Astrocyte (in vitro differentiated cells and primary cell): Measurements from ENCODE around the gene PGM2. TPM values are rescaled to one million over a fixed set of nuclear protein-coding genes. Genes with fewer than 3 reads are reported as not detected.

ENCODE experiments used
- DNase-seq: peaks from one replicate; pipeline ENCODE4 v3.0.0-alpha.2; 2010; ENCODE audit warnings: low read depth
- FAIRE-seq: peaks from 2 replicates; lab custom pipeline; 2011; peaks lifted over from hg19 to GRCh38; lab: Jason Lieb, UNC
- H2AFZ ChIP-seq: 2 replicates; pipeline ENCODE4 v1.6.0; 2012; ENCODE audit warnings: low read depth, low read length, inconsistent platforms
- H3K27ac ChIP-seq: 2 replicates; pipeline ENCODE4 v1.5.1; 2011; ENCODE audit warnings: low read depth, low read length, inconsistent platforms
- H3K27me3 ChIP-seq: 2 replicates; pipeline ENCODE4 v1.6.0; 2011; ENCODE audit warnings: low read length, inconsistent platforms; ENCODE audit not compliant: insufficient read depth
- H3K36me3 ChIP-seq: 2 replicates; pipeline ENCODE4 v1.5.1; 2011; ENCODE audit warnings: low read length, inconsistent platforms; ENCODE audit not compliant: insufficient read depth
- H3K4me1 ChIP-seq: 2 replicates; pipeline ENCODE4 v1.5.1; 2011; ENCODE audit warnings: low read length, inconsistent platforms; ENCODE audit not compliant: insufficient read depth
- H3K4me2 ChIP-seq: 2 replicates; pipeline ENCODE4 v1.6.0; 2012; ENCODE audit warnings: low read length, inconsistent platforms
- H3K4me3 ChIP-seq: 2 replicates; pipeline ENCODE4 v1.5.1; 2011; ENCODE audit warnings: low read depth, mild to moderate bottlenecking, low read length, inconsistent platforms; ENCODE audit not compliant: insufficient read depth
- H3K79me2 ChIP-seq: 2 replicates; pipeline ENCODE4 v1.6.0; 2012; ENCODE audit warnings: mild to moderate bottlenecking, low read length, inconsistent platforms; ENCODE audit not compliant: insufficient read depth
- H3K9ac ChIP-seq: 2 replicates; pipeline ENCODE4 v1.6.0; 2012; ENCODE audit warnings: mild to moderate bottlenecking, low read length, inconsistent platforms
- H3K9me3 ChIP-seq: 2 replicates; pipeline ENCODE4 v1.5.1; 2012; ENCODE audit warnings: low read depth, mild to moderate bottlenecking, low read length, inconsistent platforms; ENCODE audit not compliant: insufficient read depth
- H4K20me1 ChIP-seq: 2 replicates; pipeline ENCODE4 v1.6.0; 2012; ENCODE audit warnings: low read length, inconsistent platforms; ENCODE audit not compliant: insufficient read depth
- H3K27ac Mint-ChIP-seq: one replicate; pipeline ENCODE4 v1.8.0; 2021; ENCODE audit warnings: mild to moderate bottlenecking, mixed read lengths; ENCODE audit not compliant: unreplicated experiment
- H3K27me3 Mint-ChIP-seq: one replicate; pipeline ENCODE4 v1.8.0; 2021; ENCODE audit warnings: low read depth, mixed read lengths; ENCODE audit not compliant: unreplicated experiment
- H3K36me3 Mint-ChIP-seq: one replicate; pipeline ENCODE4 v1.8.0; 2021; ENCODE audit warnings: low read depth, mixed read lengths; ENCODE audit not compliant: unreplicated experiment
- H3K4me1 Mint-ChIP-seq: one replicate; pipeline ENCODE4 v1.8.0; 2021; ENCODE audit warnings: low read depth, mixed read lengths; ENCODE audit not compliant: unreplicated experiment
- H3K4me3 Mint-ChIP-seq: one replicate; pipeline ENCODE4 v1.8.0; 2021; ENCODE audit warnings: mild to moderate bottlenecking, moderate library complexity, mixed read lengths; ENCODE audit not compliant: unreplicated experiment
- H3K9me3 Mint-ChIP-seq: one replicate; pipeline ENCODE4 v1.8.0; 2021; ENCODE audit warnings: mild to moderate bottlenecking, mixed read lengths; ENCODE audit not compliant: unreplicated experiment
- EZH2 ChIP-seq: IDR thresholded peaks from 2 replicates; pipeline ENCODE4 v1.6.1; 2012; ENCODE audit warnings: mild to moderate bottlenecking, low read length, inconsistent platforms; ENCODE audit not compliant: insufficient read depth
- total RNA-seq: library from RNA; stranded (reverse); gene quantifications from 2 replicates; pipeline ENCODE4 v1.2.1, GENCODE V29; 2021
- TF ChIP-seq, protein P1 (sequence below): IDR thresholded peaks from 2 replicates; pipeline ENCODE4 v1.5.1; 2011; ENCODE audit warnings: low read depth, mild to moderate bottlenecking, inconsistent platforms, low read length, moderate library complexity; ENCODE audit not compliant: insufficient read depth

Gene PGM2
- total RNA-seq, 1 donor from 2014 or later, result 24.4 TPM

DNA sequence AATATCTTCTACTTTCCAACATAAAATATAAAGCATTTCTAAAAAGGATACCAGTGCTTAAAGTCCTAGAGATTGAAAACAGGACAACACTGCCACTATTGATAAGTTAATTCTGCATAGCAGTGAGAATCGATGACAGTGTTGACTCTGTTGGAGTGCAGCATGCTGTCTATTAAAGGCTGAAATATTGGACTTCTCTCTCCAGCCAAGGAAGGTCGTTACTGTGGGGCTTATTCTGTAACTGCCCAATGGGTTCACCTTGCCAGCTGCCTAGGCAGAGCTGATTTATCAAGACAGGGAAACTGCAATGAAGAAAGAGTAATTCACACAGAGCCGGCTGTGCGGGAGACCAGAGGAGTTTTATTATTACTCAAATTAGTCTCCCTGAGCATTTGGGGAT is 37.7 kb upstream of the PGM2 start:
- H3K4me2 ChIP-seq, result no peak overlapping the region
- Mint-ChIP-seq H3K4me1 (no peaks in the 10 kb centered on the region), H3K36me3 (no peaks in the 10 kb centered on the region), H3K27ac (no peak overlapping the region), H3K4me3 (no peak overlapping the region), H3K9me3 (peaks cover 15% of the 10 kb centered on the region), H3K27me3 (peaks cover 13% of the 10 kb centered on the region)
- peaks cover 3% of the 10 kb centered on the region for H3K9me3 ChIP-seq
- H2AFZ ChIP-seq, result no peak overlapping the region
- no peaks in the 10 kb centered on the region for H4K20me1 ChIP-seq
- no peak overlapping the region for H3K27ac ChIP-seq
- FAIRE-seq (no peak), DNase-seq (no peak)
- H3K79me2 ChIP-seq, result no peaks in the 10 kb centered on the region
- H3K36me3 ChIP-seq, result no peaks in the 10 kb centered on the region
- peaks cover 4% of the 10 kb centered on the region for H3K27me3 ChIP-seq
- H3K4me1 ChIP-seq, result no peaks in the 10 kb centered on the region
- TF ChIP-seq, protein P1, sequence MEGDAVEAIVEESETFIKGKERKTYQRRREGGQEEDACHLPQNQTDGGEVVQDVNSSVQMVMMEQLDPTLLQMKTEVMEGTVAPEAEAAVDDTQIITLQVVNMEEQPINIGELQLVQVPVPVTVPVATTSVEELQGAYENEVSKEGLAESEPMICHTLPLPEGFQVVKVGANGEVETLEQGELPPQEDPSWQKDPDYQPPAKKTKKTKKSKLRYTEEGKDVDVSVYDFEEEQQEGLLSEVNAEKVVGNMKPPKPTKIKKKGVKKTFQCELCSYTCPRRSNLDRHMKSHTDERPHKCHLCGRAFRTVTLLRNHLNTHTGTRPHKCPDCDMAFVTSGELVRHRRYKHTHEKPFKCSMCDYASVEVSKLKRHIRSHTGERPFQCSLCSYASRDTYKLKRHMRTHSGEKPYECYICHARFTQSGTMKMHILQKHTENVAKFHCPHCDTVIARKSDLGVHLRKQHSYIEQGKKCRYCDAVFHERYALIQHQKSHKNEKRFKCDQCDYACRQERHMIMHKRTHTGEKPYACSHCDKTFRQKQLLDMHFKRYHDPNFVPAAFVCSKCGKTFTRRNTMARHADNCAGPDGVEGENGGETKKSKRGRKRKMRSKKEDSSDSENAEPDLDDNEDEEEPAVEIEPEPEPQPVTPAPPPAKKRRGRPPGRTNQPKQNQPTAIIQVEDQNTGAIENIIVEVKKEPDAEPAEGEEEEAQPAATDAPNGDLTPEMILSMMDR, result no peak
- TF ChIP-seq EZH2, result no peak
- H3K4me3 ChIP-seq, result no peak overlapping the region
- no peak overlapping the region for H3K9ac ChIP-seq

DNA sequence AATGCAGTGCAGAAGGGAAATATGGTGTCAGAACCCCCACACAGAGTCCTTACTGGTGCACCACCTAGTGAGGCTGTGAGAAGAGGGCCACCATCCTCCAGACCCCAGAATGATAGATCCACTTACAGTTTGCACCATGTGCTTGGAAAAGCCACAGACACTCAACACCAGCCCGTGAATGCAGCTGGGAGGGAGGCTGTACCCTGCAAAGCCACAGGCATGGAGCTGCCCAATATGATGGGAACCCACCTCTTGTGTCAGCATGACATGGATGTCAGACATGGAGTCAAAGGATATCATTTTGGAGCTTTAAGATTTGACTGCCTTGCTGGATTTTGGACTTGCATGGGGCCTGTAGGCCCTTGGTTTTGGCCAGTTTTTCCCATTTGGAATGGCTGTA is 34.2 kb upstream of the PGM2 start:
- no peaks in the 10 kb centered on the region for H3K4me1 ChIP-seq
- no peak for TF ChIP-seq EZH2
- TF ChIP-seq, protein P1, result no peak
- H4K20me1 ChIP-seq, result no peaks in the 10 kb centered on the region
- H2AFZ ChIP-seq, result no peak overlapping the region
- H3K27ac Mint-ChIP-seq, result no peak overlapping the region
- H3K4me3 Mint-ChIP-seq, result no peak overlapping the region
- no peak overlapping the region for H3K4me2 ChIP-seq
- H3K27ac ChIP-seq, result no peak overlapping the region
- no peak overlapping the region for H3K4me3 ChIP-seq
- no peak for DNase-seq
- no peaks in the 10 kb centered on the region for H3K36me3 Mint-ChIP-seq
- FAIRE-seq, result no peak
- peaks cover 2% of the 10 kb centered on the region for H3K27me3 Mint-ChIP-seq
- no peaks in the 10 kb centered on the region for H3K27me3 ChIP-seq
- no peak overlapping the region for H3K9ac ChIP-seq
- H3K9me3 Mint-ChIP-seq, result peaks cover 11% of the 10 kb centered on the region
- peaks cover 3% of the 10 kb centered on the region for H3K9me3 ChIP-seq
- H3K4me1 Mint-ChIP-seq, result no peaks in the 10 kb centered on the region
- no peaks in the 10 kb centered on the region for H3K79me2 ChIP-seq
- no peaks in the 10 kb centered on the region for H3K36me3 ChIP-seq

DNA sequence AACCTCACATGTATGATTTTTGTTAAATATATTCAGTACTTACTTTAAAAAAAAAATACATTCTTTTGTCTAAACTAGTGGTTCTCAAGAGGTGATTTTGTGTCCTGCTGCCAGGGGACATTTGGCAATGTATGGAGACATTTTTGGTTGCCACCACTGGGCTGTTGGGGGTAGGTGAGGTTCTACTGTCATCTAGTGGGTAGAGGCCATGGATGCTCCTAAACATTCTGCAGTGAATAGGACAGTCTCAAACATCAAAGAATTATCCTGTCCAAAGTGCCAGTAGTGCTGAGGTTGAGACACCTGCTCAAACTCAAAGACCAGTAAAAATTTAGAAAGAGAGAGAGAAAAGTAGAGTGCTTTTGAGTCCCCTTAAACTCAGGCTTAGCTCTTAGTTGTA is 32.9 kb upstream of the PGM2 start:
- H3K79me2 ChIP-seq, result no peaks in the 10 kb centered on the region
- TF ChIP-seq, protein P1, result peak; percentile 43
- TF ChIP-seq EZH2, result no peak
- no peak overlapping the region for H3K9ac ChIP-seq
- Mint-ChIP-seq H3K9me3 (peaks cover 7% of the 10 kb centered on the region), H3K27ac (no peak overlapping the region), H3K36me3 (no peaks in the 10 kb centered on the region), H3K27me3 (peaks cover 2% of the 10 kb centered on the region), H3K4me1 (no peaks in the 10 kb centered on the region), H3K4me3 (no peak overlapping the region)
- no peaks in the 10 kb centered on the region for H4K20me1 ChIP-seq
- no peak overlapping the region for H3K27ac ChIP-seq
- FAIRE-seq, result no peak
- no peaks in the 10 kb centered on the region for H3K27me3 ChIP-seq
- H3K4me3 ChIP-seq, result no peak overlapping the region
- H3K9me3 ChIP-seq, result peaks cover 3% of the 10 kb centered on the region
- no peak for DNase-seq
- no peaks in the 10 kb centered on the region for H3K4me1 ChIP-seq
- H2AFZ ChIP-seq, result no peak overlapping the region
- no peak overlapping the region for H3K4me2 ChIP-seq
- H3K36me3 ChIP-seq, result no peaks in the 10 kb centered on the region
